NCI-H1930 (cell line): ENCODE data around the gene NLGN1.
"Not testable (repeated sequence)": the region's sequence is repeated elsewhere in the genome, so short reads cannot be mapped to it uniquely, and the experiment has no call there.

Experiments used
- DNase-seq, 2 experiments: peaks; one replicate each; lab custom pipeline; 2025; lab: John Stamatoyannopoulos, UW

NLGN1 gene

DNA sequence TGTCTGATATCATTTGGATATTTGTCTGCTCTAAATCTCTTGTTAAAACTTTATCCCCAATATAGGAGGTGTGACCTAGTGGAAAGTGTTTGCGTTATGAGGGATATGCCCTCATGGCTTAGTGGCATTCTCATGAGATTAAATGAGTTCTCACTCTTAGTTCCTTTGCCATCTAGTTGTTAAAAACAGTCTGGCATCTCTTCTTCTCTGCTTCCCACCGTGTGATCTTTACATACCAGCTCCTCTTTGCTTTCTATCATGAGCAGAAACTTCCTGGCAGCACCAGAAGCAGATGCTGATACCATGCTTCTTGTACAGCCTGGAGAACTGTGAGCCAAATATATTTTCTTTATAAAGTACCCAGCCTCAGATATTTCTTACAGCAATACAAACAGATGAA, 33.0 kb downstream of the NLGN1 start:
- DNase-seq: no peak

- DNase-seq: no peak
Observed at GRCh38 chr3:173439004-173439403, 41.5 kb downstream of the NLGN1 start.

DNA sequence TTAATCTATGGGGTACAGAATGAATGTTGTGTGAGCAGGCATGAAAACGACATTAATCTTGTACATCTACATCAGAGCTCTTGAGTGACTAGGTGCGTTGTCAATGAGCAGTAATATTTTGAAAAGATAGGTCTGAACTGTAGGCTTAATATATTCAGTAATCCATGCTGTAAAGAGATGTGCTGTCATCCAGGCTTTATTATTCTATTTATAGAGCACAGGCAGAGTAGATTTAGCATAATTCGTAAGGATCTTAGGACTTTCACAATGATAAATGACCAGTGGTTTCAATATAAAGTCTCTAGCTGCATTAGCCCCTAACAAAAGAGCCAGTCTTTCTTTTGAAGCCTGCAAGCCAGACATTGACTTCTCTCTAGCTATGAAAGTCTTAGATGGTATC, 43.0 kb downstream of the NLGN1 start:
- no peak for DNase-seq

DNA sequence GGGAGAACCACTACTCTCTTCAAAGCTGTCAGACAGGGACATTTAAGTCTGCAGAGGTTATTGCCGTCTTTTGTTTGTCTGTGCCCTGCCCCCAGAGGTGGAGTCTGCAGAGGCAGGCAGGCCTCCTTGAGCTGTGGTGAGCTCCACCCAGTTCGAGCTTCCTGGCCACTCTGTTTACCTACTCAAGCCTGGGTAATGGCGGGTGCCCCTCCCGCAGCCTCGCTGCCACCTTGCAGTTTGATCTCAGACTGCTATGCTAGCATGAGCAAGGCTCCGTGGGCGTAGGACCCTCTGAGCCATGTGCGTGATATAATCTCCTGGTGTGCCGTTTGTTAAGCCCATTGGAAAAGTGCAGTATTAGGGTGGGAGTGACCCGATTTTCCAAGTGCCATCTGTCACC, 54.0 kb downstream of the NLGN1 start:
- DNase-seq: not testable (repeated sequence)

DNA sequence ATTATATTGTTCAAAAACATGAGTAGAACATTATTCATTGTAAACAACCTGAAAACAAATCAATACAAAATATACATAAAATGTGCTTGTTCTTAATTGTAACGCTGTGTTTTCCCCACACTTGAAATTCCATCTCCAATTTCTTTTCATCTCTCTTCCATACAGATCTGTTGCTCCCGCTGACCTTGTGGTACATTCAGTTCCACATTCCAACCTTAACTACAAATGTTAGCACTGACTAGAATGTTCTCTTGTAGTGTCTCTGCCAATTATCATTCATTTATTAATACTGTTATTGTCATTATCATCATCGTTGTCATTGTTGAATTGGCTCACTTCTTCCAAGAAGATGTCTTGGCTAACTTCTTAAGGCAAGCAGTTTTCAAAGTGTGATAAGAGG, 65.7 kb downstream of the NLGN1 start:
- no peak for DNase-seq

DNA sequence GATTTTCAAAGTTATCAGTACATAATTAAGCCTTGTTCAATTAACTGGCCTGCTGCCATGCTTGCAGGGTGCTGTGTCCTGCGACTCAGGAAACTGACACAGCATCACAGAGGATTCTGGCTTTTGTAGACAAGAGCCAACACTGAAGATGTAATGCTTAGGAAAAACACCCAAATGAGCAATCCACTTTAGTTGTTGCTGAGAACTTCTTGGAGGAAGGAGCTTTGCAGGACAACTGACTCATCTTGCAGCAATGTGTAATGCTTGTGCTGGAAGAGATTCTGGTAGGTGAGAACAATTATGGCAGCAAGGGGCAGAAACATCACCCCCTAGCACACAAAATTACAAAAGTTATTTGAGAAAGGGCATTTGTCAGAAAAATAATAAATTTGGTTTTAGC, 67.6 kb downstream of the NLGN1 start:
- DNase-seq: no peak

- no peak for DNase-seq
Observed at GRCh38 chr3:173465898-173466678, 68.5 kb downstream of the NLGN1 start.

GRCh38 chr3:173467501-173467900, 70.0 kb downstream of the NLGN1 start:
- DNase-seq: no peak

DNA sequence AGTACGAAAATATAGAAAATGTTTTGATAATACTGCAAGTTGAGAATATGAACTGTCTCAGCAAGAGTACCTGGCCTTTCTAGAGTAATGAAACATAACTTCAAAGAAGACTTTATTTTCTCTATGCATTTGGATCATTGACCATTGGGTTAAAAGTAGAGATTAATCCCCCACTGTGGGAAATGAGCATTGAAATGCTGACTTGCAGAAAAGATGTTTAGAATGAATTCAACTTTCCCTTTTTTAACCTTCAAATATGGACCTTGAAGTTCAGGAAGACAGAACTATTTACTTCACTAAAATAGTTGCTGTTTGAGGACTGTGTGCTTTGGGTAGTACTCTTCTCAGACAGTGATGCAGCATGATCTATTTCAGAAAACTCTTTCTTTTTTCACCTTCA, 75.7 kb downstream of the NLGN1 start:
- DNase-seq: no peak

GRCh38 chr3:173479301-173479700, 81.8 kb downstream of the NLGN1 start:
- no peak for DNase-seq

DNA sequence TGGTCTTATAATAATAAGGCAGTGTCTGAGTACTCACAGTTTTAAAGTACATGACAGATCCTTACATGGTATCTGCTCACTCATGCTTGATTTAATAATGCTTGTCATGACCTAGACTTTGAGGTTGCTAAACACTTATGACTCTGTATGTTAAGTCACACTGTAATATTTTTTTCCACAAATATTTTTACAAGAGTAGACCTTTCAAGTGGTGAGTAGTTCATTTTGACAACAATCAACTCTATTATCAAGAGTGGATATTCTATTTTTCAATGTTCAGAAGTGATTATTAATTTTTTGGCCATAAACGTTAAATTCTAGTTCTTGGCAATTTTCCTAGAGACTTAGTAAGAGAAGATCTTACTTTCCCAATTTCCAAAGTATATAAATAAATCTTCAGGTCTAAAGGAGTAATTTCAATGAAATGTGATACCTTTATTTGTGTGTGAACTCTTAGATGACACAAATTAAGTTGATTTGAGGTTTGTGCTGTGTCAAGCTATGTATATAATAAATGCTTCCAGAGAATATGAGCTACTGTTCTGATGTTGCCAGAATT, 104.5 kb downstream of the NLGN1 start:
- no peak for DNase-seq

GRCh38 chr3:173502983-173503568, 105.5 kb downstream of the NLGN1 start:
- DNase-seq: no peak

DNA sequence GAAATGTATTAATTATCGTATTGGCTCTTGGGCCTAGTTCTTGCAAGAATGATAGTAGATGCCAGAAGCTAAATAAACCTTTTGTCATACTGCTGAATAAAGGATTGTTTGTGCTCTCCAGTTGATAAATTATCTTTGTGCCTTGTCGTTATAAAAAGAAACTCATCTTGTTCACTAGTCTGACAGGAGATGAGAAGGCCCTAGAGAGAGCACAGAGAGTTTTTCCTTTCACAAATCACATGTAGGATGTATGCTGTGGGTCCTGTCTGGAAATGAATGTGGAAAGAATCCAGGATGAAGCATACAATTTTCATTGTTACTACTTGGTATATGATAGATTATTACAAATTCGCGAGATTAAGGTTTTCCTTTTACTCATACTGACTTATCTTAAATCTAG, 113.0 kb downstream of the NLGN1 start:
- peak in 1 of 2 experiments; percentile 32 for DNase-seq

DNA sequence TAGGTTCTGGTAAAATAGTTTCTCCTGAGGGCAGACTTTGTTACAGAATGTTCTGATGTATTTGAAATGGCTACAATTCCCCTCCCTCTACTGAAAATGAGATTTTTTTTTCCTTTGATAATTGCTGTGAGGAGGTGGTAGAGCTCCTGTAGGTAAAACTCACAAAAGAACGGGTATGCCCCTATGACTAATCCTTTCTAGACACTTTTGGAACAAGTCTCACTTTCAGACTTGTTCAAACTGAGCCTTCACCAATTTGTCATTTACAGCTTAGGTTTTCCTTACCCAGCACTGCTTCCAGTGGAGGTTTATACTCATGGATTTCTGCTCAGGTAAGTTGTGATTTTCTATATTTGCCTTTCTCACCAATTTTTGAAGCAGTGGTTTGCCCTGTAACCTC, 115.6 kb downstream of the NLGN1 start:
- no peak for DNase-seq

DNA sequence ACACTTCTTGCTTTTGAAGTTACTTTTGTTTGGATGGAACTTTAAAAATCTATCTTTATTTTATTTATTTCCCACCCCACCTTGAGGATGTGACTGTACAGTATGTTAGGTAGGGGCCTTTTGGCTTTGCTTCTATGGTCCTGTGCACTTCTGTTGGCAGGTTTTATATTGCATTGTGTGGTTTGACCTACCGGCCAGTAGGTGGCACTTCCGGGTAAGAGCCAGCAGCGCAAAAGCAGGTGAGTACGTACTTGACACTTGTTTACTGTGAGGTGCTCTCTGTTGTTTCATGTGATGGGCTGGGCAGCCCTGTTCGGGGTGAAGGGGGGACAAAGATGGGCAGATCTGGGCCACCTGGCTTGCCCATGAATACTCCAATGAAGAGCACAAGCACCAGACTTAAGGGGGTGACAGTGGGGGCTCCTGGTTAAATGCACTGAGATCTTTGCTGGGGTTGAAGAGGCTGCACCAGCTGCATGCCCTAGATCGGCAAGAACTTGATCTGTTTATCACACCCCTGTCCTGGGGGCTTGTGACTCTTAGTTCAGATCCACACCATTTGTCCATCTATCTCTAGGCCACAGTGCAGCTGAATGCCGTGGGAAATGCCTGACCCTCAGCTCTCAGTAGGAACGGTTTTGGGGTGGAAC, 131.6 kb downstream of the NLGN1 start:
- no peak for DNase-seq

- DNase-seq: no peak
Observed at GRCh38 chr3:173531602-173532001, 134.1 kb downstream of the NLGN1 start.

DNA sequence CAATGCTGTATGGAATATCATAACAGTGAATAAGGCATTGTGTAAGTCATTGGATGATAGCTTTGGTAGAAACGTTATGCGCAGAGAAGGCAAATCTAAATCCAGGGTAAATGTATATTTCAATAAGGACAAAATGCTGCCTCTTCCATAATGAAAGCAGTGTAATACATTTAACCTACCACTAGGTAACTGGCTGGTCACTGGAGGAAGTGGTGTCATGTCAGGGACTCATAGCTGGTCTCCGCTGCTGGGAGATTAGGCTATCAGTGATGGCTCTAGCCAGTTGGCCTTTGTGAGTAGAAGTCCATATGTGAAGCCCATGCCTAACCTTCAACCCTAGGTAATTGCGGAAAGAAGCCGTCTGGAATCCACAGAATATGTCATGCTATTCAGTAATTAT, 140.9 kb downstream of the NLGN1 start:
- DNase-seq: no peak

- not testable (repeated sequence) for DNase-seq
Observed at GRCh38 chr3:173545590-173545989, 148.0 kb downstream of the NLGN1 start.

- no peak for DNase-seq
Observed at GRCh38 chr3:173547070-173547469, 149.5 kb downstream of the NLGN1 start.

DNA sequence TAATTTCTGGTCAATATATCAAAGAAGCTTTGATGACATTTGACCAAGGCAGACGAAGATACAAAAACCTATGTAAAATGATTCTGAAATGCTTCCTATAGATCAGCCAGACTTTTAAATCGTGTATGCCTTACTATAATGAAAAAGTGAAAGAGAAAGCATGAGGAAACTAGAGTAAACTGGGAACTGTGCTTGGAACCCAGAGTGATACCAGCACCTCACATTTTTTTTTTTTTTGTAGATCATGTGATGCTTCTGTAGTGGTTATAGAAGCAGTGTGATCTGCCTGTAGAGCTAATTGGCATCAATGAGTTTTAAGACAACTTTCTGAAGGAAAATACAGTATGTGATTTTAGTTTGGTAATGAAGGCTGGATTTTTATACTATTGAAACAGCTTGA, 150.7 kb downstream of the NLGN1 start:
- no peak for DNase-seq

DNA sequence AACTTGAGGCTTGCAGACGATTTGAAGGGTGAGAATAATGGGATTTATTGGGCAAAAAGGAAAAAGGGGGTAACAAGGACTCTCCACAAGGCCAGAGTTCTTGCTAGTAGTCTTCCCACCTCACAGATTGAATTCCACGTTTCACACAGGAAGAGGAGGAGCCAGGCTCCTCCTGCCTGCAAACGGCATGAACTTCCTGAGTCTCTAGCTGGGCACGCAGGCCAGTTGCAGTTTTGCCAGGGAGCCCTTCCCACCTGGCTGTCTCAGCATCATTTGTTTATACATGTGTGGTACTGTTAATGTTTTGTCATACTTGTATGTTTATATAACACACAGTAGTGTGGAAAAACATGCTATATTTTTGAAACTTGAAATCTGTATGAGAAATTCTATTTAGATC, 155.0 kb downstream of the NLGN1 start:
- no peak for DNase-seq

- no peak for DNase-seq
Observed at GRCh38 chr3:173553635-173554280, 156.2 kb downstream of the NLGN1 start.

DNA sequence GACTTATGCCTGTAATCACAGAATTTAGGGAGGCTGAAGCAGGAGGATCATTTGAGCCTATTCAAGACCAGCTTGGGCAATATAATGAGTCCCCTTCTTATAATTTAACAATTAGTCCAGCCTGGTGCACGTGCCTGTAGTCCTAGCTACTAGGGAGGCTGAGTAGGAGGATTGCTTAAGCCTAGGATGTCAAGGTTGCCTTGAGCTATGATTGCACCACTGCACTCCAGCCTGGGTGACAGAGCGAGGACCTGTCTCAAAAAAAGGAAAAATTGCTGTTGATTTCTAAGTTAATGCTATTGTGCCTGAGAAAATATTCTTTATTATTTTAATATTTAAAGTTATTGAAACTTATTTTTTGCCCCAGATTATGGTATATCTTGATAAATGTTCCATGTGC, 159.0 kb downstream of the NLGN1 start:
- no peak for DNase-seq
